Peyer's patch (tissue), 4 donors: ENCODE data around the gene LHX4. TPM values are rescaled to one million over a fixed set of nuclear protein-coding genes. Genes with fewer than 3 reads are reported as not detected.
A peak's percentile ranks its signal among the peaks of the same experiment; 100 is the strongest.

Experiments
- DNase-seq, 3 donors: peaks; one replicate each; pipeline ENCODE4 v3.0.0-alpha.2; 2017 to 2019
- H3K27ac ChIP-seq, 4 donors: fragments of 200-600 bp; sonication (generic); one replicate each; pipeline ENCODE4 v1.5.1; 2016 to 2019
- H3K27me3 ChIP-seq, 2 donors: fragments of 200-600 bp; sonication (generic); one replicate each; pipeline ENCODE4 v1.5.1; 2019
- H3K36me3 ChIP-seq, 3 donors: fragments of 200-600 bp; sonication (generic); one replicate each; pipeline ENCODE4 v1.5.1; 2016 to 2019
- H3K4me1 ChIP-seq, 4 donors: fragments of 200-600 bp; sonication (generic); one replicate each; pipeline ENCODE4 v1.5.1; 2016 to 2019
- H3K4me3 ChIP-seq, 4 donors: fragments of 200-600 bp; sonication (generic); 1 replicate in 3 of 4; 2 replicates in 1 of 4; pipeline ENCODE4 v1.5.1; 2016 to 2019; ENCODE audit warnings: mild to moderate bottlenecking in 1 of 4
- H3K9me3 ChIP-seq, 4 donors: fragments of 200-600 bp; sonication (generic); one replicate each; pipeline ENCODE4 v1.5.1; 2016 to 2019; ENCODE audit warnings: mild to moderate bottlenecking in 1 of 4
- CTCF ChIP-seq, 6 experiments: fragments of 450-650 bp in 4 of 6; fragments of 200-600 bp in 2 of 6; sonication (generic) in 1 of 6; IDR thresholded peaks; one replicate each; pipeline ENCODE4 v1.5.1; 2017 to 2019; ENCODE audit warnings: antibody characterized with exemption in 6 of 6, mild to moderate bottlenecking in 3 of 6, moderate library complexity in 1 of 6
- POLR2A ChIP-seq, 2 donors: fragments of 450-650 bp; IDR thresholded peaks; one replicate each; pipeline ENCODE4 v1.5.1; 2017; ENCODE audit warnings: antibody characterized with exemption in 2 of 2, mild to moderate bottlenecking in 2 of 2, moderate library complexity in 2 of 2
- total RNA-seq, 4 donors: library from RNA; depleted of rRNA; stranded (reverse); fragments of >200 nt; gene quantifications; one replicate each; pipeline ENCODE4 v1.1.0, GENCODE V29; 2016

Gene LHX4
- total RNA-seq, 4 donors from 2014 or later = 0.28 to 1.1 (median 0.68) TPM

- no peak for TF ChIP-seq POLR2A (IDR thresholded peaks at IDR 0.05)
- no peak for TF ChIP-seq CTCF (IDR thresholded peaks at IDR 0.05)
- DNase-seq = peak in 1 of 3 donors; percentile 24
- Histone ChIP-seq H3K4me3 (no peak overlapping the region), H3K27me3 (no peaks in the 10 kb centered on the region), H3K9me3 (no peaks in the 10 kb centered on the region), H3K27ac (no peak overlapping the region), H3K4me1 (peaks cover 0 to 22% (median 0%) of the 10 kb centered on the region in 4 donors), H3K36me3 (no peaks in the 10 kb centered on the region)
Observed at GRCh38 chr1:180267211-180267561, 37.1 kb downstream of the LHX4 start.

GRCh38 chr1:180267761-180268555 is 37.9 kb downstream of the LHX4 start:
- no peak overlapping the region for H3K27ac ChIP-seq
- no peaks in the 10 kb centered on the region for H3K9me3 ChIP-seq
- no peaks in the 10 kb centered on the region for H3K27me3 ChIP-seq
- TF ChIP-seq CTCF (IDR thresholded peaks at IDR 0.05) = no peak
- no peak overlapping the region for H3K4me3 ChIP-seq
- DNase-seq = peak in 1 of 3 donors; percentile 31
- H3K36me3 ChIP-seq = no peaks in the 10 kb centered on the region
- peaks cover 0 to 22% (median 0%) of the 10 kb centered on the region in 4 donors for H3K4me1 ChIP-seq

GRCh38 chr1:180268556-180269075 is 38.6 kb downstream of the LHX4 start:
- Histone ChIP-seq H3K9me3 (no peaks in the 10 kb centered on the region), H3K36me3 (peaks cover 0 to under 1% (median 0%) of the 10 kb centered on the region in 3 donors), H3K27me3 (no peaks in the 10 kb centered on the region), H3K27ac (no peak overlapping the region), H3K4me3 (no peak overlapping the region), H3K4me1 (peaks cover 0 to 22% (median 0%) of the 10 kb centered on the region in 4 donors)
- TF ChIP-seq CTCF (IDR thresholded peaks at IDR 0.05) (no peak), POLR2A (IDR thresholded peaks at IDR 0.05) (no peak)
- no peak for DNase-seq

- DNase-seq = peak in 2 of 3 donors; percentile 83 to 84
- Histone ChIP-seq H3K4me3 (no peak overlapping the region), H3K27ac (peak overlapping the region in 3 of 4 donors; percentile 52 to 74 (median 70)), H3K9me3 (no peaks in the 10 kb centered on the region), H3K27me3 (no peaks in the 10 kb centered on the region), H3K4me1 (peaks cover 0 to 22% (median 0%) of the 10 kb centered on the region in 4 donors), H3K36me3 (peaks cover 0 to 8% (median 0%) of the 10 kb centered on the region in 3 donors)
- TF ChIP-seq POLR2A (IDR thresholded peaks at IDR 0.05) = peak in 1 of 2 donors; percentile 24
- peak in 3 of 6 experiments; percentile 48 to 59 (median 51) for TF ChIP-seq CTCF (IDR thresholded peaks at IDR 0.05)
Observed at GRCh38 chr1:180269645-180270529, 39.8 kb downstream of the LHX4 start.

GRCh38 chr1:180270530-180271271 is 40.6 kb downstream of the LHX4 start:
- peak in 2 of 3 donors; percentile 78 to 82 for DNase-seq
- Histone ChIP-seq H3K4me1 (peaks cover 0 to 22% (median 0%) of the 10 kb centered on the region in 4 donors), H3K9me3 (no peaks in the 10 kb centered on the region), H3K36me3 (peaks cover 0 to 13% (median 0%) of the 10 kb centered on the region in 3 donors), H3K27me3 (no peaks in the 10 kb centered on the region), H3K27ac (peak overlapping the region in 3 of 4 donors; percentile 52 to 74 (median 70)), H3K4me3 (no peak overlapping the region)
- TF ChIP-seq POLR2A (IDR thresholded peaks at IDR 0.05) = no peak
- no peak for TF ChIP-seq CTCF (IDR thresholded peaks at IDR 0.05)
